HUDEP-2 (cell line): ENCODE measurements around the gene IDH1.
"Not testable (repeated sequence)": the region's sequence is repeated elsewhere in the genome, so short reads cannot be mapped to it uniquely, and the experiment has no call there.

Source experiments
- DNase-seq, 76 experiments: peaks; one replicate each; lab custom pipeline; 2025; ENCODE audit not compliant: unreplicated experiment in 76 of 76; lab: John Stamatoyannopoulos, UW

IDH1 gene

GRCh38 chr2:208256849-208257813, 2.3 kb upstream of the IDH1 start:
- not testable (repeated sequence) for DNase-seq

DNA sequence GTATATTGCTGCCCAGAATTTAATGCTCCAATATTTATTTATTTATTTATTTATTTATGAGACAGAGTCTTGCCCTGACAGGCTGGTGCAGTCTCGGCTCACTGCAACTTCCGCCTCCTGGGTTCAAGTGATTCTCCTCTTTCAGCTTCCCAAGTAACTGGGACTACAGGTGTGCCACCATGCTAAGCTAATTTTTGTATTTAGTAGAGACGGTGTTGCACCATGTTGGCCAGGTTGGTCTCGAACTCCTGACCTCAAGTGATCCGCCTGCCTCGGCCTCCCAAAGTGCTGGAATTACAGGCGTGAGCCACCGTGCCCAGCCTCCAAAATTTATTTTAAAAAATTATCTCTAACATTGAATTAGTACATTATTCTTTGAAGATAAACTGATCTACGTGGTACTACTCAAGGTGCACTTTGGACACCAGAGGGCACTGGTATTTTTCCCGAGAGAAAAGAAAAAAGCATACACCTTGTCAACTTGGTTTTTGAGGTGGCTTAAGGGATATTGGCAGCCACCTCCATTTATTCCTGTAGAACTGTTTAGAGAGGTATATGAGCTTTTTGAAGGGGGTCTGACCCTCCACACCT, 1.4 kb upstream of the IDH1 start:
- DNase-seq: peak in 2 of 76 experiments; percentile 8 to 20

DNA sequence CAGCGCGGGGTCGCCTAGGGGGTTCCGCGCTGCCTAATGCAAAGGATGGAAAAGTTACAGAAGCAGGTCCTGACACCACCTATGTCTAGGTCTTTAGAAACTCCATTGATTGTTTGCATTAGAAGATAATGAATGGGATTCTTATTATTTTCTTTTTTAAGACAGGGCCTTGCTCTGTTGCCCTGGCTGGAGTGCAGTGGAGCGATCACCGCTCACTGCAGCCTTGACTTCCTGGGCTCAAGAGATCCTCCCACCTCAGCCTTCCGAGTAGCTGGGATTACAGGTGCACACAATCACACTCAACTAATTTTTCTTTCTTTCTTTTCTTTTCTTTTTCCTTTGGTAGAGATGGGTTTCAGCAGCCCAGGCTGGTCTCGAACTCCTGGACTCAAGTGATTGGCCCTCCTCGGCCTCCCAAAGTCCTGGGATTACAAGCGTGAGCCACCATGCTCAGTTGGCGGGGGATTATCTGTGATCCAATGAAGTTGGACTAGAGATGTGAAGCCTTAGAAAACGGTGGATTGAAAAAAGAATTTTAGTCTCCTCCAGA, 761 bp upstream of the IDH1 start:
- DNase-seq: no peak

GRCh38 chr2:208254118-208254870, 577 bp downstream of the IDH1 start:
- peak; percentile 35 to 95 (median 84) for DNase-seq

DNA sequence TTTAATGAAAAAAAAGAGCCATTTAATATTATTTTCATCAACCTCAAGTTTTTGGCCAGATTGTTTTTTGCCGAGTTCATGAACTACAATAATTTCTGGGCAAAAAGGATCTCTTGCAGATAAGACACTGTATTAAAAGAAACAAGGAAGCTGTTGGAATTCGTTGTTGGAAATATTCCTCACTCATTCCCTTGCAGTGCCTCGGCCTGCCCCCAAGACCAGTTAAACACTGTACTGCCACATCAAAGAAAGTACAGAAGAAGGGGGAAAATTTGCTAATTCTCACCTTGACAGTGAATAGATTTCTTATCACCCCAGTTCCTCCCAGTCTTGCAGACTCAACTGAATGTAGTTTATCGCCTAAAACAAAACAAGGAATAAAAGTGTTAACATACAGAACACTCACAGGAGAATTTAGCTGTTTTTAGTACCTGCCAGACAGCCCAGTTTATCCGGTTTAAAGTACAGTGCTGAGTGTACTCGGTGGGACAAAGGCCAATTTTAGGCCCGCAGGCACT, 1.2 kb downstream of the IDH1 start:
- no peak for DNase-seq

- peak in 6 of 76 experiments; percentile 5 to 45 (median 20) for DNase-seq
Measured at GRCh38 chr2:208252716-208253492, 2.0 kb downstream of the IDH1 start.

- no peak for DNase-seq
Measured at GRCh38 chr2:208251098-208251497, 3.8 kb downstream of the IDH1 start.

DNA sequence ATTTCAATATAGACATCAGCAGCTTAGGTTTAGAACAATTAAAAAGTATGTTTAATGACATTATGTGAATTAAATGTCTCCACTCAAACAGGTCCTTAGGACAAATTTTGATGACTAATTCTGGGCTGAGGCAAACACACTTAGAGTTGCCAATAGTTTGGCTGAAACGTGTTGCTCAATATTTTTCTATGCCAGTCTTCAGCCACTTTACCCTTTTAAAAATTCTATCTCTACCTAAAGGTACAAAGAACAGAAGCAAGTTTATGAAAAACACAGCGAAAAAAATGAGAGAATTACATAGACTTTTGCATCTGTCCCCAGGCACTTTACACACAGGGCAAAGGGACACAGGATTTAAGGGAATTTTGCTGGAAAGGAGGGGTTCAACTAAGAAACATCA, 4.5 kb downstream of the IDH1 start:
- no peak for DNase-seq

GRCh38 chr2:208249296-208249695, 5.6 kb downstream of the IDH1 start:
- no peak for DNase-seq

DNA sequence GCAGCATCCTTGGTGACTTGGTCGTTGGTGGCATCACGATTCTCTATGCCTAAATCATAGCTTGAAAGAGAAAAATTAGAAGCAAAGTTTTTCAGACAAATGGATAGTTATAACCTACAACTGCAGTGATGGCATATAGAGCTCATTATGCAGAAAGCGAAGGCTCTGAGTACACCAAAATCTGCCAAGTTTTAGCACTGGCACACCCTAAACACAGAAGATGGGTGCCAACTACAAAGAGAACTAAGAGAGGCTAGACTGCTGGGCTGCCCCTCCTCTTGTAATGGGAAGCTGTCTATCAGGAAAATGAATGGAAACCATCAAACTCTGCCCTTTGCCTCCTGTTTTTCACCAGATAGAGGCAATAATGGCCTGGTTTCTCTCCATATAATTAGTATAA, 6.3 kb downstream of the IDH1 start:
- DNase-seq: no peak

DNA sequence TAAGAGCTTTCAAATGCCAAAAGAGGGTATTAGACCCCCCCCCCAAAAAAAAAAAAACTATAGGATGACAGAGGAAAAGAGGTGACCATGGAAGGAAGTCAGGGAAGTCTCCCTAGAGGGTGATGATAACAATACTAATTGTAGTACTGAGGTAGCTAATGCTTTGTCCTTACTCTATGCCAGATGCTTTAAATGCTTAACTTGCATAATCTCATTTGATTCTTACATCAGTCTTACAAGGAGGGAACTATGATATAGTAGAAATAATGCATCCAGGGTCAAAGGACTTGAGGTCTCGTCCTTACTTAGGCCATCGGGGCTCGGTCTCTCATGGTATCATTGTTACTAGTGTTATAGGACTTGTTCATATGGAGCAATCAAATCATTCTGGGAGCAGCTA, 9.1 kb downstream of the IDH1 start:
- no peak for DNase-seq

GRCh38 chr2:208244422-208244821, 10.4 kb downstream of the IDH1 start:
- no peak for DNase-seq

DNA sequence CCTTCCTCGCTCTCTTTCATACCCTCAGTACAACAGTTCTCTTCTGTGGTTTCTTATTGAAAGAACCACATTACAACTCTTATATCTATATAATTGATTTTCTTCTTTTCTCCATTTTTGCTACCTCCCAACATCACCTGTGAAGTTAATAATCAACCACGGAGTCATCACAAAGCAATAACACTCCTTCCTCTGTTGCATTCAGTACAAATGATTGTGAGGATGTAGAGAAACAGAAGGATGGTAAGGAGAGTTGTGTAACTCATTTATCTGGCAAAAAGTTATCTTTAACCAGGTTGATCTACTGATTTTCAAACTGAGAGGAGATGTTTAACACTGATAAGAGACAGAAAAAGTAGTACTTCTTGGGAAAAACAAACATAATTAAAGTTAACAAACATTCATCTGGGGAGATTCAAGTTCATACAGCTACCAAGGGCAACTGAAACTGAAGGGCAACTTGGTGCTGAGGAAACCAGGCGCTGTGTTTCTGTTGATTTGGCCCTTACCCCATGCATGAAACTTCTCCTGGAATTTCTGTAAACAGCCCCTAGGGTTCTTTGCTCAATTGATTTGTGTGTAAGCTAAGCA, 14.2 kb downstream of the IDH1 start:
- DNase-seq: no peak

- DNase-seq: no peak
Measured at GRCh38 chr2:208239770-208240493, 14.9 kb downstream of the IDH1 start.

GRCh38 chr2:208235860-208236259, 19.0 kb downstream of the IDH1 start:
- DNase-seq: no peak

GRCh38 chr2:208234786-208235185, 20.1 kb downstream of the IDH1 start:
- DNase-seq: no peak

GRCh38 chr2:208228476-208228875, 26.4 kb downstream of the IDH1 start:
- no peak for DNase-seq

DNA sequence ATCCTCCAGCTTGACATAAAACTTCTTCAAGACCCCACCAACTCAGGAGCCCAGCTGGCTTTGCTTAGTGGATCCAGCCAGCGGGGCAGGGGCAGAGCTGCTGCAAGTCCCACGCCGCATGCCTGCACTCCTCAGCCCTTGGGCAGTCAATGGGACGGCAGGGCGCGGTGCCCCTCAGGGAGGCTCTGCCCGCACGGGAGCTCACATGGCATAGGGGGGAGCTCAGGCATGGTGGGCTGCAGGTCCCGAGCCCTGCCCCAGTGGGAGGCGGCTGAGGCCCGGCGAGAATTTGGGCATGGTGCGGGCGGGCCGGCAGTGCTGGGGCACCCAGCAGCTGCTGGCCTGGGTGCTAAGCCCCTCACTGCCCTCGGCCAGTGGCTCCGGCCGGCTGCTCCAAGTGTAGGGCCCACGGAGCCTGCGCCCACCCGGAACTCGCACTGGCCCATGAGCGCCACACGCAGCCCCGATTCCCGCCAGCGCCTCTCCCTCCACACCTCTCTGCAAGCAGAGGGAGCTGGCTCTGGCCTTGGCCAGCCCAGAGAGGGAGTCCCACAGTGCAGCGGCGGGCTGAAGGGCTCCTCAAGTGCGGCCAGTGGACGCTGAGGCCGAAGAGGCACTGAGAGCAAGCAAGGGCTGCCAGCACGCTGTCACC, 27.2 kb downstream of the IDH1 start:
- DNase-seq: no peak

DNA sequence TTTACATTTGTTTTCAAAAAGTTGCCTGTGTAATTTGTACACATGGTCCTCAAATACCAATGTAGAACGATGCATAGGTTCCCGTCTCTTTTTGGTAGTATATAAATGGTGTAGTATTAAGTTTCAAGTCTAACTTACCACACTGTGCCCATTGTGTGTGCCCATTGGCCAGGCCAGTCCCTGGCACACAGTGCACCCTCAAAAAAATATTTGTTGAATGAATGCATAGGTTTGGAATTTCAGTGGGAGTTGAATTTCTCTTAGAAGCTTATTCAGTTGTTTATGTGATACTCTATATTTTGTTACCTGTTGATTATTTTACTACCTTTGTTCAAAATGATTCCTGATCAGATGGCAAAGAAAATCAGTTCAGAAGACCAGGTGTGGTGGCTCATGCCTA, 30.1 kb downstream of the IDH1 start:
- DNase-seq: no peak
